Adipose tissue (tissue), 3 donors: ENCODE measurements around the gene SLC25A23. TPM values are rescaled to one million over a fixed set of nuclear protein-coding genes. Genes with fewer than 3 reads are reported as not detected.

Experiments
- H3K27ac ChIP-seq: one replicate; pipeline ENCODE4 v1.5.1; 2013; ENCODE audit warnings: low read depth, low read length
- WGBS, 3 donors: extraction: QIAGEN DNeasy Blood & Tissue Kit; methylation state at CpG; one replicate each; pipeline ENCODE4 v1.1.7; 2013; 5-methylcytosine and 5-hydroxymethylcytosine counted together
- polyA plus RNA-seq, 3 donors: library from polyadenylated mRNA; stranded (reverse); fragments of 200-250 nt; gene quantifications; one replicate each; pipeline ENCODE4 v1.2.3, GENCODE V29; 2013
- donor health status: healthy with polysubstance abuse.
- donor health status: Bipolar disorder and iron deficiency.
- donor health status: healthy.

The SLC25A23 gene
- polyA plus RNA-seq, 3 donors, result 14.0 to 40.1 (median 26.5) TPM

DNA sequence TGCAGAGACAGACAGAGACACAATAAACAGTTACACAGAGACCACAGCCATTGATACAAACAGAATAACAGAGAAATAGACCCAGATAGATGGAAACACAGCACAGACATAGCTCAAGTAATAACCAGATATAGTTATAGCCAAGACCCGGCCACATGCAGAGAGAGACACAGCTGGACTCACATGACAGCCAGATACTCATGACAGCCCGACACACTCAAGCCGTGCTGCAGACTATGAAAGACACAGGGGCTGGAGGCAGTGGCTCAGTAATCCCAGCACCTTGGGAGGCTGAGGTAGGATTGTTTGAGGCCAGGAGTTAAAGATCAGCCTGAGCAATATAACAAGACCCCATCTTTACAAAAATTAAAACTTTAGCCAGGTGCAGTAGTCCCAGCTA is 23.6 kb upstream of the SLC25A23 start:
- 49 to 64% (median 64%) methylated on average over 3 of the region's 3 CpGs for WGBS, 3 donors
- H3K27ac ChIP-seq, result no peak overlapping the region

- WGBS, 3 donors, result 92 to 94% (median 93%) methylated on average over 8 of the region's 8 CpGs
- H3K27ac ChIP-seq, result no peak overlapping the region
Observed at GRCh38 chr19:6482343-6482686, 22.7 kb upstream of the SLC25A23 start.

DNA sequence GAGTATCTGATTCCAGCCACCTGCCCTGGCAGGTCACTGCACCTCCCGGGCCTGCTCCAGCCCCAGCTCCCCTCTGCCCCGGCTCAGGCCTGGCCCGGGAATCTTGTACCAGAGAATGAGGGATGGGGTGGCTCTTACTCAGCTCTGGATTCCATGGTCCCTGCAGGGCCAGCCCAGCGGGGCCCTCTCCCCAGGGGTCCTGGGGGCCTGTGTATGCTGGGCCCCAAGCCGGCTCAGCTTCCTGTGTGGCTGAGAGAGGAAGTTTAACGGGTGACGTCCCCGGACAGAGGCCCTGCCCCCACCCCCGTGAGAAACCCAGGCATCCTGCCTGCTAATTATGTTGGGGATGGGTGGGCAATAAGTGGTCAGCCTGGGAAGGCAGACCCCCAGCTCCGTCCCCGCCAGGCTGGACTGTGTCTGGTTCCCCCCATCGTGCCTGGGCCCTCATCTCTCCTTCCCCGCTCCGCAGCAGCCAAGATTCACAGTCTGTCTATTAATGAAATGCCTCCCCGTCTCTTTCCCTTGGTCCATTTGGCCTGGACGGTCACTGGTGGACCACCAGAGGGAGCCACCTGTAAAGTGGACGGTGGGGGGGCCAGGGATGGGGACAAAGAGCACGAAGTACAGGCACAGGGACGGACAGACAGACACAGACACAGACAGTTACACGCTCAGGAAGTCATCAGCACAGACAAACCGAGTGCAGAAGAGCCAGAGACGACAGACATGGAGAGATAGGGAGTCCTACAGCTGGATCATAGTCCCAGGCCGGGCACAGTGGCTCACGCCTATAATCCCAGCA is 22.1 kb upstream of the SLC25A23 start, which contains the start of gene DENND1C:
Gene DENND1C (minus strand): TSS at position 247 of the 802 bp plus-strand sequence. CDS start 92 bp downstream, at position 155.
- WGBS, 3 donors, result 23 to 44% (median 25%) methylated on average over 22 to 24 of the region's 24 CpGs
- no peak within 1 kb of the TSS for H3K27ac ChIP-seq

GRCh38 chr19:6480848-6481415 is 21.3 kb upstream of the SLC25A23 start:
- H3K27ac ChIP-seq, result no peak overlapping the region
- 56 to 82% (median 59%) methylated on average over 10 of the region's 10 CpGs for WGBS, 3 donors

- 60 to 79% (median 69%) methylated on average over 7 of the region's 7 CpGs for WGBS, 3 donors
- no peak overlapping the region for H3K27ac ChIP-seq
Observed at GRCh38 chr19:6479836-6480398, 20.3 kb upstream of the SLC25A23 start.

DNA sequence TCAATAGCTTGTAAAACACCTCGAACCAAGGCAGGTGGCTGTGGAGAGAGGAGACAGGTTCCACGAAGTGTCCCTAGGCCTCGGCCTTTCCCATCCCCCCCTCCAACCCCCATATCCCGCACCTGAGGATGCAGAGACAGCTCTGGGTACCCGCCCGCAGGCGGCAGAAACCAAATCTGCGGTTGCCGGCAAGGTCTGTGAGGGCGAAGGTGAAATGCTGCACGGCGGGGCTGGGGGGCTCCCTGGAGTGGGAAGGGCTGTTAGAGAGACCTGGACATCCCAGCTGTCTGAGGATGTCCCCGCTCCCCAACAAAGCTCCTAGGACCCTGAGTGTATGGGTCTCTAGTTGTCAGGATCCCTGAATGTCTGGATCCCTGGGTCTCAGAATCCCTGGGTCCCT is 19.2 kb upstream of the SLC25A23 start:
- no peak overlapping the region for H3K27ac ChIP-seq
- WGBS, 3 donors, result 82 to 91% (median 91%) methylated on average over 12 to 13 of the region's 13 CpGs

DNA sequence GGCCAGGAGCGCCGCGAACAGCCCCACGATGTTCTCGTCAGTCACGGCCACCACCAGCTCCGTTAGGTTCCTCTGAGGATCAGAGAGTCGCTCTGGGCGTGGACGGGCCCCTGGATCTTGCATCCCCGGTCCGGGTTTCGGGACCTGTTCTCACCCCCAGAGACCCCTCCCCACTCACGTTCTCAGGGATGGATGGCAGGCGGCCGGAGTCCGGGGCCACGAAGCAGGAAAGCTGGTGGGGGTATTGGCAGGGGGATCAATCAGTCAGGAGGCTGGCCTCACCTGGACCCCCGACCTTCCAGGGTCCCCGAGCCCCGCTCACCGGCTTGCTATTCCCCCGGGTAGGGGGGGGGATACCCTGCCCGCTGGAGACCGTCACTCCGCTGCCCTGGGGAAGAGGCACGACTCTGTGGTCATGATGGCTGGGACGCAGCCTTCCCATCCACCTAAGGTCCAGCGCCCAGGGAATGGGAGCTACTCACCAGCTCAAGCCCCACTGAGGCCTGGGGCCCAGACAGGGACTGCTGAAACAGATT is 17.4 kb upstream of the SLC25A23 start:
- 27 to 47% (median 33%) methylated on average over 29 of the region's 29 CpGs for whole genome bisulfite sequencing, 3 donors
- no peak overlapping the region for H3K27ac ChIP-seq

DNA sequence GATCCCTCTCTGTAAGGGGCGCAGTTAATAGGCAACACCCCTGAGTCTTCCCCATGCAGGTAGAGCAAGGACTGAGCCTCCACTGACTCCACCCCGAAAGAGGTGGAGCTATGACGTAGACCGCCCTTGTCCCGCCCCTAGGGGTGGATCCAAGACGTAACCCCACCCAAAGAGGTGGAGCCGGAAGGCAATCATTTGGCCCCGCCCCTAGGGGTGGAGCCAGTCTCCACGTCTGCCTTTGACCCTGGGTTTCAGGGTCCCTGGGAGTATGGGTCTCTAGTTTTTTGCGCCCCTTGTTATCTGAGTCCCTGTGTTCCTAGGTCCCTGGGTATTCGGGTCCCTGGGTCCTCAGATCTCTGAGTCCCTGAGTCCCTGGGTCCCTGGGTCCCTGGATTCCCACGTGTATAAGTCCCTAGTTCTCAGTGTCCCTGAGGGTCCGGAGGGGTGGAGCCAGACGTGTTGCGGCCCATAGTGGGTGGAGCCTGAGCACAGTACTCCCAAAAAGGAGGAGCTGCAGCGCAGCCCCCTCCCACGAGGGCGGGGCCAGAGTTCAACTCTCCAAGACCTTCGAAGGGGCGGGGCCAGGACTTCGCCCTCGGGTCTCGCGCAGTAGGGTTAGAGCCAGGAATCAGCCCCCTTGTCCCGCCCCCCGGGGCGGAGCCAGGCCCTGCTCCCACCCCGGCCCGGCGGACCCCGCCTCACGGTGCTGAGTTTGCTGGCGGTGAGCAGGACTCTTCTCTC is 16.7 kb upstream of the SLC25A23 start:
- WGBS, 3 donors, result 9 to 33% (median 31%) methylated on average over 33 of the region's 33 CpGs
- H3K27ac ChIP-seq, result no peak overlapping the region

DNA sequence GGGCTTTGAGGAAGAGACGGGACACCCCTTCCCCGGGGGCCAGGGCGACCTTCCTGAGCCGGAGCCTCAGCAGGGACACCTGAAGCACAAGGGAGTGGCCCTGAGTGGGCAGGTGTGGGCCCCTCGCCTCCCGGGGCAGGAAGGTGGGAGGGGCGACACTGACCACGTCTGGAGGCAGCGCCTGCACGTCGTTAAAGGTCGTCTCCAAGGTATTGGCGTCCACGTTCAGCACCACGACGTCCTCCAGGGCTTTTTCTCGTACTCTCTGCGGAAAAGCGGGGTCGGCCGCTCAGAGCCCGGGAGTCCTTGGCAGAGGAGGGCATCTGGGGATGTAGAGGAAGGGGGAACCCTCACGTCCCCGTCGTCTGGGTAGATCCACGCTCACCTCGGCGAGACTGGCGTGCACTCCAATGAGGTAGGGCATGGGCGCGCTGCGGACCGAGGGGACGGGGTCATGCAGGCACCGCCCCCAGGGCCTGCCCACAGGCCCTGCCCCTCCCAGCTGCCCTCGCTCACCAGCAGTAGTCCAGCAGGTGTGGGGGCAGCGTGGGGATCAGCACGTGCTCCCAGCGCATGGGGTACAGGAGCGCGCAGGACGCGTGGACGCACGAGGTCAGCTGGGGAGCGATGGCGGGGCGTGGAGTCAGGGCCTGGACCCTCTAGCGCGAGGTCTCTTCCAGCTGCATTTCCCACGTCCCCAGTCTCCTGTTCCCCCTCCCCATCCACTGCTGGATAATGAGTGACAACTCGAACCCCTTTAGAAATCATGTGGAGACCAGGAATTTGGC is 15.9 kb upstream of the SLC25A23 start:
- H3K27ac ChIP-seq, result no peak overlapping the region
- 21 to 43% (median 31%) methylated on average over 51 to 52 of the region's 52 CpGs for WGBS, 3 donors

GRCh38 chr19:6473647-6474046 is 14.1 kb upstream of the SLC25A23 start:
- no peak overlapping the region for H3K27ac ChIP-seq
- 33 to 76% (median 69%) methylated on average over 9 of the region's 9 CpGs for WGBS, 3 donors

- no peak overlapping the region for H3K27ac ChIP-seq
- 45 to 82% (median 73%) methylated on average over 4 of the region's 4 CpGs for WGBS, 3 donors
Observed at GRCh38 chr19:6472713-6473112, 13.1 kb upstream of the SLC25A23 start.

DNA sequence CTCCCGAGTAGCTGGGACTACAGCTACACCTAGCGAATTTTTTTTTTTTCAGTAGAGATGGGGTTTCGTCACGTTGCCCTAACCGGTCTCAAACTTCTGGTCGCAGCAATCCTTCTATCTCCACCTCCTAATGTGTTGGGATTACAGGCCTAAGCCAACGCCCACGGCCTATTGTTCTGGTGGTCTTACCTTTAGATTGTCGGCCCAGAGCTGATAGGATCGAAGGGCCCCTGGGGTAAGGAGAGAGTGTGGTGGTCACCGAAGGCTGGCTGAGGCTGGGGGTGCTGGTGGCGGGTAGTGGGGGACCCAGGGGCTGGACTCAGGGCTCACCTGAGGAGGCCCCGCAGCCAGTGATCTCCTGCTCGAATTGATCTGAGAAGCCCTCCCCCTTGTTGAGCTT is 11.5 kb upstream of the SLC25A23 start:
- 81 to 88% (median 86%) methylated on average over 14 of the region's 14 CpGs for WGBS, 3 donors

DNA sequence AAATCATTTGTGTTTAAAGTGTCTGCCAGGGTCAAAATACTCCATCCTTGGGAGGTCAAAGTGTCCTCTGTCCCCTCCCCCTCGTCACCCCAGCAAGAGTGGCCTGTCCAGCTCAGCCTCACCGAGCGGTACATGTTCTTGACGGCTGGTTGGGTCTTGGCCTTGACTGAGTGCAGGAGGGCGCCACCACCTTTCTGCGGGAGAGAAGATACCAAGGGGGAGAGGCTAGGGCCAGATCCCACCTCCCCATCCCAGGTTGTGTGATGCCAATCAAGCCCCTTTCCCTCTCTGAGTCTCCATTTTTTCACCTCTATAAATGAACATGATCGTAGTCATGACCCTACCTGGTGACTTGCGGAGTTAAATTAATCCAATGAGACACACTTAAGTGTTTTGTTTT is 10.6 kb upstream of the SLC25A23 start:
- WGBS, 3 donors, result 56 to 84% (median 76%) methylated on average over 8 of the region's 8 CpGs
- no peak overlapping the region for H3K27ac ChIP-seq

More for the DNA sequence above, 11.5 kb upstream of the SLC25A23 start:
- H3K27ac ChIP-seq, result no peak overlapping the region

DNA sequence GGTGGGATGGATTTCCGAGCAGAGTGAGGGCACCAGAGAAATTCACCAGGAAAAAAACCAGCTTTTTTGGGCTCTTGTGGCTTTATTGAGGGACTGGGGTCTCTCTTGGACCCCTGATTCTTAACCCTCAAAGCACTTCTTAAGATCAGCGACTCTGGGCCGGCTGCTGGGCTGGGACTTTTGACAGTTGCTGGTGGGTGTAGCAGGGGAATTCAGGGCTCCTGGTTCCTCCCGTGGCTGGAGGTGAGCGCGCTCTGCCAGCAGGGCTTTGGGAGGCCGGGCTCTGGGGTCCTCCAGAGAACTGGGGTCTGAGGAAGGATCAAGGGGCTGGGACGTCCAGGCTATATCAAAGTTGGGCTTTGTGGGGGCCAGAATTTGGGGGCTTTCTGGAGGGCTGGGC is 7.8 kb upstream of the SLC25A23 start:
- 79 to 87% (median 79%) methylated on average over 8 of the region's 8 CpGs for WGBS, 3 donors
- no peak overlapping the region for H3K27ac ChIP-seq

DNA sequence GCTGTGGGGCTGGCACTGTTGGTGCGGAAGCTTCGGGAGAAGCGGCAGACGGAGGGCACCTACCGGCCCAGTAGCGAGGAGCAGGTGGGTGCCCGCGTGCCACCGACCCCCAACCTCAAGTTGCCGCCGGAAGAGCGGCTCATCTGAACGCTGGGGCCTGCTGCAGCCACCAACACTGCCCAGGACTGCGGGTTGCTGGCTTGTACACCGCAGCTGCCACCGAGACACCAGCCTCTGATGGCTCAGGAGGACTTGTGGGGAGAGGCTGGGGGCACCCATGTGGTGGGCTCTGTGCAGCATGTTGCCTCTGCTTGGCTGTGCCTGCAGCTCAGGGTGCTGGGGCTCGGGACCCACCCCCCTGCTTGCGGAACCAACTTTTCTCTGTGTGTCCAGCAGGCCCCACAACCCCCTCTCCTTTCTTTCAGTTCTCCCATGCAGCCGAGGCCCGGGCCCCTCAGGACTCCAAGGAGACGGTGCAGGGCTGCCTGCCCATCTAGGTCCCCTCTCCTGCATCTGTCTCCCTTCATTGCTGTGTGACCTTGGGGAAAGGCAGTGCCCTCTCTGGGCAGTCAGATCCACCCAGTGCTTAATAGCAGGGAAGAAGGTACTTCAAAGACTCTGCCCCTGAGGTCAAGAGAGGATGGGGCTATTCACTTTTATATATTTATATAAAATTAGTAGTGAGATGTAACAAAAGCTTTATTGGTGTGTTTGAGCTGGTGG is 7.1 kb upstream of the SLC25A23 start:
- no peak overlapping the region for H3K27ac ChIP-seq
- WGBS, 3 donors, result 87 to 91% (median 88%) methylated on average over 21 of the region's 21 CpGs

- no peak overlapping the region for H3K27ac ChIP-seq
- 92 to 96% (median 96%) methylated on average over 8 of the region's 8 CpGs for WGBS, 3 donors
Observed at GRCh38 chr19:6465663-6466062, 6.1 kb upstream of the SLC25A23 start.

- WGBS, 3 donors, result 21 to 60% (median 44%) methylated on average over 9 of the region's 9 CpGs
Observed at GRCh38 chr19:6465006-6465405, 5.4 kb upstream of the SLC25A23 start.

More at GRCh38 chr19:6465006-6465405, 5.4 kb upstream of the SLC25A23 start:
- H3K27ac ChIP-seq, result no peak overlapping the region
